GM19372 (cell line): ENCODE results near the gene MCM5.
A peak's percentile ranks its signal among the peaks of the same experiment; 100 is the strongest.
"Not testable (repeated sequence)": the region's sequence is repeated elsewhere in the genome, so short reads cannot be mapped to it uniquely, and the experiment has no call there.

ENCODE experiments used
- ATAC-seq: cut with Tn5 transposase; IDR thresholded peaks from one replicate; pipeline ENCODE4 v1.9.1; 2021; ENCODE audit warnings: mild to moderate bottlenecking, low read depth, moderate library complexity; ENCODE audit not compliant: unreplicated experiment

MCM5 gene

GRCh38 chr22:35399678-35400500 lies at the start of gene MCM5:
Gene MCM5 (plus strand): TSS chr22:35400140. CDS start chr22:35400439, 299 bp downstream.
- peak; percentile 98 for ATAC-seq

- peak; percentile 70 for ATAC-seq
These were observed 49.1 kb upstream of the MCM5 start for GRCh38 chr22:35350539-35351503.

- ATAC-seq: no peak
These were observed 47.5 kb upstream of the MCM5 start for GRCh38 chr22:35352214-35353111.

- no peak for ATAC-seq
These were observed 46.6 kb upstream of the MCM5 start for GRCh38 chr22:35353318-35353717.

DNA sequence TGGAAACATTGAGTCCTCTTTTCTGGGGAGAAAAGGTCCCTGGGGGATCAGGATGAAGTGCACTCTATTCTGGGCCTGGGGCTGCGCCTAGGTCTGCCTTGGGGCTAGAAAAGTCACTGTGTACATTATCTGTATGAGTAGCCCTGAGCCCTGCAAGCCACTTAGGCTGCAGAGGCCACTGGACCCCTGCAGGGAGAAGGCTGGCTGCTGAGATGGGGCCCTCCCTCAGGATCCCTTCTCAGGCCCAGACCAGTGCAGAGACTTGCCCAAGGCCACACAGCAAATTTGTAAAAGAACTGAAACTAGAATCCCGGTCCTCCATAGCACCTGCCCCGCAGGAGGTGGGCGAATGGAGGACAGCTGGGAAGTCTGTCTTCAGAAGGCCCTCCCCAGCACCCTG lies 45.9 kb upstream of the MCM5 start:
- ATAC-seq: no peak

DNA sequence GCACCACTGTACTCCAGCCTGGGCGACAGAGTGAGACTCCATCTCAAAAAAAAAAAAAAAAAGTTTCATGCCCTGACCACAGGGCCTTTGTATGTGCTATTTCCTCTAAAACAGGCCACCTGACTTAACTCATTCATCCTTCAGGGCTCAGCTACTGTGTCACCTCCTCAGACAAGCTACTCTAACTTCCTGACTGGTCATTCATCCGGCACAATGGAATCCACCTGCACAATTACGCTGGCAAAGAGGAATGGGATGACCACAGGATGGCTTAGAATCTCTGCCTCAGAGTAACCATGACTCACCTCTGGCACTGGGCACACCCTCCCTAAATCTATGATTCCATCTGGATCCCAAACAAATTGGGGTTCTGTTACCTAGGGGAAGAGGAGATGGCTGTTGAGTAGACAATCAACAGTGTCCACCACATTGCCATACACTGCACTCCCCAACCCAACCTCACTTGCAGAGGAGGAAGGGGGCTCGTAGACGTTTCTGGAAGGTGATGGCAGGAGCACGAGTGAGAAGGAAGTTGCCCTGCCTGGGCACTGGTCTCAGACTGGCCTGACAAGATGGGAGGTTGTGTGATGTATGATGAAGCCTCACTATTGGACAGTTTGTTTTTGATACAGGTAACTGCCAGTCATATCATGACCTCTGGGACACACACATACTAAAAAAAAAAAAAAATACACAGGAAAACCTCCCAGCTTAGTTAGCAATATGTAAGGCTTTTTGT lies 41.9 kb upstream of the MCM5 start:
- ATAC-seq: no peak

DNA sequence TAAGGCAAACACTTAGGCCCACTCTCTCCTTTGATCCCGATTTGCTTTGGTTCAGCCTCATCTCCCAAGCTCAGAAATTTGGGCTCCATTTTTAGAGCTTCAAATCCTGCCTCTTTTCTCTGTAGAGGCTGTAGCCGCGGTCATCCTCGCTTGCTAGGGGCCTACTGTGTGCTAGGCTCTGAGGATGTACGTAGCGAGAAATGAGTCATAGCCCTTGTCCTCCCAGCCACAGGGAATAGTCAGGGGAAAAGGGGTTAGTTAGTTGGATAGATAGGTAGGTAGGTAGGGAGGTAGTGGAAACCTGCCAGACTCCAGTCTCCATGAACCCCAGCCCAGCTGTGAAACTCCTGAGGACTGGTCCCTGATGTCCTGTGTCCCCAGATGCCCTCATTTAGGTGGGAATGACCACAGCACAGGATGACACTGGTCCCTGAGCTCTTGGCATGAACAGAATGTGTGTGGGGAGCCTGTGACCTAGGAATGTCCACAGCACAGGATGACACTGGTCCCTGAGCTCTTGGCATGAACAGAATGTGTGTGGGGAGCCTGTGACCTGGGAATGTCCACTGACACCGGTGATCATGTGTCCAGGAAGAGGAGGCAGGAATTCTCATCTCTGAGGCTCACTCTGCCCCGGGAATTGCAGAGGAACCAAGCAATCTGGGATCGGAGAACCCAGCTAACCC lies 40.4 kb upstream of the MCM5 start:
- ATAC-seq: no peak

DNA sequence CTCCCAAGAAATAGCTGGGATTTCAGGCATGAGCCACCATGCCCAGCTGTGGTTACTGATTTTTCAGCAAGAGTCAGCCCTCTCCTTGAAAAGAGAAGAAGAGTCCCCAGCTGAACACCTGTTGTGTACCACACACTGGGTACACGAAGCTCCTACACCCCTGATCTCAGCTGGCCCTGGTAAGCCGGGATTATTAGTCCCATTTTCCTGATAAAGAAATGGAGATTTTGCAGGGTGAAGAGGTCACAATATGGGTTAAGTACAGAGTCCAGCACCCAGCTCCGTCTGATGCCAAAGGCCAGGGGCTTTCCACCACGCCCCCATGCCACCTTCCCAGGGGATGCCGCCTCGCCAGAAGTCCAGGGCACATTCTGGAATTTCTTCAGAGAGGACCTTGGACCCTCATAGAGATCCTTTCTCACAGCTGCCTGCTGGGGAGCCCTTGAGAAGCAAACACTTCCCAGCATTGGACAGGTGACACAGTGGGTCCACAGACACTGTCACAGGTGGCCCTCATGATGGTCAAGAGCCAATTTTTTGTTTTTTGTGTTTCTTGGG lies 38.9 kb upstream of the MCM5 start:
- ATAC-seq: no peak

GRCh38 chr22:35363566-35364086 lies 36.3 kb upstream of the MCM5 start:
- ATAC-seq: no peak

DNA sequence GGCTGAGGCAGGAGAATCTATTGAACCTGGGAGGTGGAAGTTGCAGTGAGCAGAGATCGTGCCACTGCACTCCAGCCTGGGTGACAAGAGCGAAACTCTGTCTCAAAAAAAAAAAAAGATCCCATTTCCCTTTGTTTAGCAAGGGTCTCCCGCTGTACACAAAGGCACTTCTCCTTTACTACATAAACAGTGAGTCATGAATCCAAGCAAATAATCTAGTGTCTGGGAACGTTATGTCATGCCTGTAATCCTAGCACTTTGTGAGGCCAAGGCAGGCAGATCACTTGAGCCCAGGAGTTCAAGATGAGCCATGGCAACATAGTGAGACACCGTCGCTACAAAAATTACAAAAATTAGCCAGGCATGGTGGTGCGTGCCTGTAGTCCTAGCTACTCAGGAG lies 35.7 kb upstream of the MCM5 start:
- ATAC-seq: not testable (repeated sequence)

DNA sequence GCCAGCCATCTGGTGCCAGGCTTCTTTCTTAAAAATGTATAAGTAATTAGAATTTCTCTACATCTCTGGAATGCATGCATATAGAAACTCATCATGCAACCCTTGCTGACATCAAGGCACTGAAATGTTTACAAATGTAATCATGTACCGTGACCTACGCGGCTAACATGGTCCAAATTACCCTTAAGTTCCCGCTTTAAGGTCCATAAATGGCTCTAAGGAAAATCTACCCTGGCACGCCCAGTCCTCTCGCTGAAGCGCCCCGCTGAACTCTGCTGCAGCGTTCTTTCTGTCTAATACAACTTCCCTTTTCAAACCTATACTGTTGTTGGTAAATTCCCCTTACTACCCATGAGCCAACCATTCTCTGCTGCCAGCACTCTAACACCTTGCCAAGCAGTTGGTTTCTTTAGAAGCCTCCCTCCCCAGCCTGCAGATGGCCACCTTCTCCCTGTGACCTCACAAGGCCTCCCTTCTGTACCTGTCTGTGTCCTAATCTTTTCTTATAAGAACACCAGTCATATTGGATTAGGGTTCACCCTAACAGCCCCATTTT lies 32.5 kb upstream of the MCM5 start:
- no peak for ATAC-seq

DNA sequence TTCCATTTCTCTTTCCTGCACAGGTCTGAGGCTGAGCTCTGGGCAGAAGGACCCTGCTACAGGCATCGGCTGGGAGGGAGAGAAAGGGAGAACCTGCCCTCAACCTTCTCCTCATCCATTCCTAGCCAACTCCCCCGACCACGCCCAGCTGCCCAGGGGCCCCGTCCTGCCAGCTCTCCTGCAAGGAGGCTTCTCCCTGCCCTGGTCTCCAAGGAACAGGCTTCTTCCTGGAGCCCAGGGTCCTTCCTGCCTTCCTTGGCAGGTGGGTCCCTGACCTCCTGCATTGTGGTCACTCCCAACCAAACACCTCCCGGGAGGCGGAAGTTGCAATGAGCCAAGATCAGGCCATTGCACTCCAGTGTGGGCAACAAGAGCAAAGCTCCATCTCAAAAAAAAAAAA lies 31.6 kb upstream of the MCM5 start:
- no peak for ATAC-seq

DNA sequence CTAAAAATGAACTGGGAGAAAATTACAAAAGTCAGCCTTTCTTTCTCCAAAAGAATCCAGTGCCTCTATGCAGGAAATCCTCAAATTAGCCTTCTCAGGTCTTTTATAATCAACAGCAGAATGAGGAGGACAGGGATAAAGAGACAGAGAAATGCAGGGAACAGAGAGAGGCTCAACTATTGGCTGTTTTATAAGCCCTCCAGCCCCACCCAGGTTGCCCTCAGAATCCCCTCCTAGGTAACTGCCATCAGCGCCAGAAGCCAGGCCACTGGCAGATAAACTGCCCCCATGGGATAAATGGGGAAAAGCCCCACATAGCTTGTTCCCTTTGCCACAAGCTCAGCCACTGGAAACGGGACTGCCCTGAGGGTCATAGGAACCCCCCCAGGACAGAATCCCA lies 29.9 kb upstream of the MCM5 start:
- ATAC-seq: no peak

GRCh38 chr22:35373781-35374180 lies 26.2 kb upstream of the MCM5 start:
- ATAC-seq: no peak

- no peak for ATAC-seq
These were observed 24.9 kb upstream of the MCM5 start for GRCh38 chr22:35375031-35375430.

DNA sequence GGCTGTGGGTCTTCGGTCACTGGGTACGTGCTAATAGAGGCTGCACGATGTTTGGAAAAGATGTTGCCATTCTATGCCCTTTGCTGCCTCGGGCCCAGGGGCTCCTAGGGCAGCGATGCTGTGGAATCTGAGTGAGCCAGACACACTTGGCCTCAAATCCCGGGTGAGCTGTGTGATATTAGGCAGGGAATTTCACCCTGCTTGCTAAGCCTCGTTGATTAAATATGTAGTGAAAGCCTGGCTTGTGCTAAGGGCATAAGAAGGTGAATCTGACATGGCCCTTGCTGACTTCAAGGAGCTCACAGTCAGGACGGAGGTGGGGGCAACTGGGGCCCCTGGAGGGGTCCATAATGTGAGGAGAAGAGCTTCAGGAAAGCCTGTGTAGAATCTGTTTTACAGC lies 24.4 kb upstream of the MCM5 start:
- no peak for ATAC-seq

- peak; percentile 56 for ATAC-seq
These were observed 23.0 kb upstream of the MCM5 start for GRCh38 chr22:35376728-35377472.

GRCh38 chr22:35377735-35378134 lies 22.2 kb upstream of the MCM5 start:
- ATAC-seq: no peak
